AML-193 (cell line): ENCODE results near the gene ZC3H7A.

Experiments used
- DNase-seq, 2 experiments: peaks; one replicate each; lab custom pipeline; 2025; lab: John Stamatoyannopoulos, UW

The ZC3H7A gene

DNA sequence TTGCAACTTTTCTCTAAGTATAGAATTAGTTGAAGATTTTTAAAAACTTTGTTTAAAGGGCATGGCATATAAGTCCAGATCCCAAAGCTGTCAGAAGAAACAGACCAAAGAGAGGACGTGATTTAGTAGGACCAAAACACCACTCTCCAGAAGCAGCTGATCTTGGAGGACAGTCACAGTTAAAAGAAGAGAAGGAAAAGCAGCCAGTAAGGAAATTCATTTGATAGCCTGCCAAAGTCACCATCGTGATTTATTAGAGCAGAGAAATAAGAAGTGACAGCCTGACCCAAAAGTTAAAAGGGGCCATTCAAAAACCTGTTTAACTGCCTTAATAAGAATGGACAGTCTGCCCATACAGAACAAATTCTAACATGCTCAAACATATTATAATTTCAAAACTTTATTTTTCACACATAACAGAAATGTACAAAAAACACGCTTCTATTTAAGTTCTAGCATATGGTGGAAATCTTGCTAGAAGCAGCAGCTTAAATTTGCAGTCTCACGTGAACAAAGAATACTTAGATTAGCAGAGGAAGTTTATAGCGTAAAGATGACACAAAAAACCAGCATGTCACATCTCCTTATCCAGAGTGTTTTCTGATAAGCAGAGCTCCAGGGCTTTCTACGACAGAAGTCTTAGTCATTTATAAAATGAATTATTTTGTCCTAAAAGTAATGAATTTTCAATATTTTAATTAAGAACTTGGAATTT lies 91.6 kb downstream of the ZC3H7A start:
- DNase-seq: no peak
